Skeletal muscle satellite cell (primary cell): Measurements from ENCODE around the gene GPAT3.
A peak's percentile ranks its signal among the peaks of the same experiment; 100 is the strongest.

Experiments
- H3K27me3 ChIP-seq: 2 replicates; pipeline ENCODE4 v1.7.0; 2013; ENCODE audit warnings: low read length; ENCODE audit not compliant: control insufficient read depth, insufficient read depth
- H3K36me3 ChIP-seq: 2 replicates; pipeline ENCODE4 v1.7.0; 2013; ENCODE audit warnings: mild to moderate bottlenecking, control low read depth, low read length; ENCODE audit not compliant: insufficient read depth
- H3K4me1 ChIP-seq: 2 replicates; pipeline ENCODE4 v1.7.0; 2013; ENCODE audit warnings: low read length; ENCODE audit not compliant: control insufficient read depth, insufficient read depth
- H3K4me2 ChIP-seq: 2 replicates; pipeline ENCODE4 v1.7.0; 2013; ENCODE audit warnings: mild to moderate bottlenecking, low read length
- H3K4me3 ChIP-seq: 2 replicates; pipeline ENCODE4 v1.7.0; 2013; ENCODE audit warnings: low read length
- H3K9ac ChIP-seq: 2 replicates; pipeline ENCODE4 v1.7.0; 2013; ENCODE audit warnings: mild to moderate bottlenecking, low read depth, low read length, moderate library complexity
- H3K9me3 ChIP-seq: replicated peaks from 2 replicates; pipeline ENCODE4 v1.7.0; 2013; ENCODE audit warnings: mild to moderate bottlenecking, control low read depth, low read length

GPAT3 gene

GRCh38 chr4:83626245-83626836 lies 90.4 kb downstream of the GPAT3 start:
- H3K9me3 ChIP-seq: peaks cover 3% of the 10 kb centered on the region
- no peak overlapping the region for H3K9ac ChIP-seq
- no peak overlapping the region for H3K4me3 ChIP-seq
- peaks cover 13% of the 10 kb centered on the region for H3K27me3 ChIP-seq
- H3K36me3 ChIP-seq: no peaks in the 10 kb centered on the region
- H3K4me1 ChIP-seq: peaks cover 7% of the 10 kb centered on the region
- H3K4me2 ChIP-seq: no peak overlapping the region

GRCh38 chr4:83629945-83630721 lies 94.2 kb downstream of the GPAT3 start:
- H3K9ac ChIP-seq: no peak overlapping the region
- H3K4me1 ChIP-seq: peaks cover 7% of the 10 kb centered on the region
- no peak overlapping the region for H3K4me3 ChIP-seq
- no peak overlapping the region for H3K4me2 ChIP-seq
- H3K36me3 ChIP-seq: no peaks in the 10 kb centered on the region
- H3K27me3 ChIP-seq: peaks cover 18% of the 10 kb centered on the region
- H3K9me3 ChIP-seq: no peaks in the 10 kb centered on the region

DNA sequence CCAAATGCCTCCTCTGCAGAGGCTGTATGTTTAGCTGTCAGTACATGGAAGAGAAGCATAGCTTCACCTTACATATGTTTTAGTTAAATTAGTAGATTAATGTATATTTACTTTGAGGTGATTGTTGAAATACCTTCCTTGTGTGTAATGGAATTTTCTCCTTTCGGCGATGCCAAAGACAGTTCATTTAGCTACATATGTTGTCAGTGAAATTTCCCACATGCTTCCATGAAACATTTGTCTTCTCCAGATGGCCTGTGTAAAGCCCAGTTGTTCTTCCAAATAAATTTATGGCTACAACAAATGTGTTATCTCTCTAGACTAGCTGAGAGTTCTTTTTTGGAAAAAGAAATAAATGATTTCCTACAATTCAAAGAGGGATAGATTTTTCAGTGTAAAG lies 95.2 kb downstream of the GPAT3 start:
- Histone ChIP-seq H3K4me3 (no peak overlapping the region), H3K9ac (no peak overlapping the region), H3K4me1 (peaks cover 7% of the 10 kb centered on the region)

GRCh38 chr4:83636930-83637329 lies 101.0 kb downstream of the GPAT3 start:
- no peak overlapping the region for H3K4me3 ChIP-seq
- H3K36me3 ChIP-seq: no peaks in the 10 kb centered on the region
- H3K9ac ChIP-seq: no peak overlapping the region
- H3K27me3 ChIP-seq: peaks cover 28% of the 10 kb centered on the region
- H3K9me3 ChIP-seq: no peaks in the 10 kb centered on the region
- H3K4me1 ChIP-seq: no peaks in the 10 kb centered on the region
- H3K4me2 ChIP-seq: no peak overlapping the region

More for the DNA sequence above, 95.2 kb downstream of the GPAT3 start:
- no peak overlapping the region for H3K4me2 ChIP-seq
- H3K36me3 ChIP-seq: no peaks in the 10 kb centered on the region
- H3K9me3 ChIP-seq: no peaks in the 10 kb centered on the region
- peaks cover 16% of the 10 kb centered on the region for H3K27me3 ChIP-seq

DNA sequence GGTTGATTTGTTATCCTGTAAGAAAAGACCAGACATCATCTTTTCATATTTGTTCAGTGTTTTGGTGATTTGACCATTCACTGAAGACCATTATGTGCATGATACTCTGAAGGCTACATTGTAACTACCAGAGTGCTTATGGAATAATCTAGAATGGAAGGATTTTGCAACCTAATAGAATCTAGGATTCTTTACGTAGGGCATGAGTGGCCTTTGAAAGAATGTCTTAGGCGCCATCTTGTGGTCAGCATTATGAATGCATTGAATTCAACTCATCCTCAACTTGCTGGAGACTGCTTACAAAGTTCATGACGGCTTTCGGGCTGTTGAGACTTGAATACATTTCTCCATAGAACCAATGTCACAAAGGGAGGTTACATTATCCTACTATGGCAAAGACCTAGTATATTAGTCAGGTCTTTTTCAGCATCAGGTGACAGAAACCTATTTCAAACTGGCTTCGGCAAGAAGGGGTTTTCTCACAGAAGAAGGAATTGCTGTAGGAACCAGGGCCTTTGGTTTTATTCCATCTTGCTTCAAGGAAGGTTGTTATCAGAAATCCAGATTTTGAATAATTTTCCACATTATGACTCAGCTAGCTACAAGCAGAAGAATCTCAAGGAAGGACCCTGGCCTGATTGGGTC lies 104.1 kb downstream of the GPAT3 start:
- Histone ChIP-seq H3K9me3 (no peaks in the 10 kb centered on the region), H3K27me3 (peaks cover 32% of the 10 kb centered on the region), H3K9ac (no peak overlapping the region), H3K4me1 (no peaks in the 10 kb centered on the region), H3K4me2 (no peak overlapping the region), H3K4me3 (no peak overlapping the region), H3K36me3 (no peaks in the 10 kb centered on the region)

DNA sequence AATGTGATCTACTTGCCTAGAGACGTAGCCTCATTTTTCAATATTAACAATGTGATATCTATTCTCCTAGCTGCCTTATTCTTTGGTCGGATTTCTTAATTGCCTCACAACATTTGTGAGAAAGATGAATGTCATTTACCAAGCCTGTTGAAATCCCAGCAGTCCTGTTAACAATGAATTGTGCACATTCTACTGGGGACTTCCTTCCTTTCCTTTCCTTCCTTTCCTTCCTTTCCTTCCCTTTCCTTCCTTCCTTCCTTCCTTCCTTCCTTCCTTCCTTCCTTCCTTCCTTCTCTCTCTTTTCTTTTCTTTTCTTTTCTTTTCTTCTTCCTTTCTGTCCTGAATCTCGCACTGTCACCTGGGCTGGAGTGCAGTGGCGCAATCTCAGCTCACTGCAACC lies 107.1 kb downstream of the GPAT3 start:
- Histone ChIP-seq H3K9me3 (no peaks in the 10 kb centered on the region), H3K4me3 (no peak overlapping the region), H3K36me3 (no peaks in the 10 kb centered on the region), H3K9ac (no peak overlapping the region), H3K4me2 (no peak overlapping the region), H3K27me3 (peaks cover 32% of the 10 kb centered on the region), H3K4me1 (no peaks in the 10 kb centered on the region)

DNA sequence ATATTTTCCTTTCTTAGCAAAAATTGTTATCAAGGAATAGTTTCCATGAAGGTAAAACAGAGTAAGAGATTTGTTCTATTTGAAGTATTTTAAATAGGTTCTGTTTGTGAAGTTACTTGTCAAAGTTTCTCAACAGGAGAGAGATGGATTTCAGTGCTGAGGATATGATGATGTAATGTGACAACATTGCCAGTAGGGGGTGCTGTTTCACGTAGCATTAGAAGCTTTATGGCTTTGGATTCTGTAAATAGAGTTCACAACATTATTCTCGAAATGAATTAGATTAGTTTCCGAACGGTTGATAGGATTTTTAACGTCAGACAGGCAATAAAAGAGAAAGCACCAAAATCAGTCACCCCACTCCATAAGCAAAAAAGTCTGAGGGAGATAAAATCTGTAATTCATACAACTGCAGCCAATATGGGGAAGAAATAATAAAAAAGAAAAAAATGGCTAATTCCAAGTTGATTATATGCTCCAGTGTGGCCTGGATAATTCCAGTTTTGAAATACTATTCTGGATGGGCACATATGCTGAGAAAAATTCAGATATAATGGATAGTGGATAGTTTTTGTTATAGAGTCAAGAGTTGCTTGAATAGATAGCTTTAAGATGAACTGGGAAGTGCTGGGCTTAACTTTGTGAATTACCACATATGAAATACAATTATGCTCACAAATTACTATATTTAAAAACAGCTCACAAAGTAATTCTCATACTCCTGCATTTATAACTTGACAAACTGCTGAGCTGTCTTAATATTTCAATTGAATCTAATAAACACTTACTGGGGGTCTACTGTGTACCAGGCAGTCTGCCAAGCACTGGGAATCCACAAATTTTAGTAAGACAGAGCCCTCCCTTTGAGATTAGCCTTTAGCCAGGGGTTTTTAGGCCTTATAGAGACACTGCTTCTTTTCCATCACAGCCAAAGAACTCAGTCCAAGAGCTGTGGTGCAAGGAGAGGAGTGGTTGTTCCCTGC lies 109.1 kb downstream of the GPAT3 start:
- H3K9ac ChIP-seq: no peak overlapping the region
- no peaks in the 10 kb centered on the region for H3K4me1 ChIP-seq
- peak overlapping the region; percentile 36 for H3K4me2 ChIP-seq
- H3K27me3 ChIP-seq: peaks cover 32% of the 10 kb centered on the region
- no peaks in the 10 kb centered on the region for H3K9me3 ChIP-seq
- no peak overlapping the region for H3K4me3 ChIP-seq
- no peaks in the 10 kb centered on the region for H3K36me3 ChIP-seq

DNA sequence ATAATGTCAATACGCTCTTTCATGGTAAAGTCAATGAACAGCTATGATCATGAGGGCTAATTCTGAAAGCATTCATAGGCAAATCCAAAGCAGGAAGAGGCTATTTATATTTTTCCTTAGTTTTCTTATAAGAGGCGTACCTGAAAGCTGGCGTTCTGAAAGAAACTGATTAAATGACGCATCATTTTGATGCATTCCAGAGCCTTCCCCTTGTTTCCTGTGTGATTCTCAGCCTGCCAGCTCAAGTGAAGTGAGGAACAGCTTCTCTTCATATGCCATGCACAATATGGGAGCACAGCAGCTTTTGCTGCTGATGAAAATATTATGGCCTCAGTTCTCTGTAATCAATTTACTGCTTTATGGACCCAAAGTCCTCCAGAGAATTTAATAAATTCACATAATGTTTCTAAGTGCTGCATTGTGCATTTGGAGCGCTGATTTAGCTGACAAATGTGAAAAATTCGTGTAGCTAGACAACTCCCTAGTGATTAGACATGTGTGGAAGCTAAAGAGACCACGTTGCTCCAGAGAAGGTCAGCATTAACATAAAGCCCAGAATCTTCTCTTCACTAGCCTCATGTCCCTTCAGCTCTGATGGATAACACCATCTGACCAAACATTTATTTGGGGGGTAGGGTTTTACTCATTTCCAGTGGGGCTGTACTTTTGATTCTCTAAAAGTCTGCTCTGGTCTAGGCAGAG lies 110.8 kb downstream of the GPAT3 start:
- no peak overlapping the region for H3K4me3 ChIP-seq
- peaks cover 16% of the 10 kb centered on the region for H3K27me3 ChIP-seq
- no peaks in the 10 kb centered on the region for H3K36me3 ChIP-seq
- H3K9ac ChIP-seq: no peak overlapping the region
- no peaks in the 10 kb centered on the region for H3K9me3 ChIP-seq
- H3K4me2 ChIP-seq: no peak overlapping the region
- H3K4me1 ChIP-seq: peaks cover 6% of the 10 kb centered on the region

- no peak overlapping the region for H3K9ac ChIP-seq
- H3K36me3 ChIP-seq: no peaks in the 10 kb centered on the region
Measured at GRCh38 chr4:83651846-83652245, 115.9 kb downstream of the GPAT3 start.

More at GRCh38 chr4:83651846-83652245, 115.9 kb downstream of the GPAT3 start:
- Histone ChIP-seq H3K27me3 (no peaks in the 10 kb centered on the region), H3K4me1 (peaks cover 12% of the 10 kb centered on the region), H3K9me3 (no peaks in the 10 kb centered on the region), H3K4me3 (no peak overlapping the region), H3K4me2 (no peak overlapping the region)
